IMR-90 (cell line): ENCODE measurements around the gene PEAK1. TPM values are rescaled to one million over a fixed set of nuclear protein-coding genes. Genes with fewer than 3 reads are reported as not detected.

Experiments used
- ATAC-seq: fragments of 200-7000 bp; cut with Tn5 transposase; 2 replicates; pipeline ENCODE4 v1.9.1; 2020; ENCODE audit warnings: low read depth, mild to moderate bottlenecking, moderate library complexity
- BruUV-seq: library from RNA; stranded (reverse); fragments of 400-500 nt; replicated peaks from 2 replicates; lab custom pipeline; 2021; lab: Mats Ljungman, UMichigan
- CTCF ChIA-PET: fragments of 300-600 bp; formaldehyde crosslinking; extraction: SDS; loops from one replicate; lab custom pipeline; 2021; ENCODE audit warnings: antibody characterized with exemption; lab: Yijun Ruan, JAX
- POLR2A ChIA-PET: fragments of 300-600 bp; sonication (Branson Sonifier 250); formaldehyde crosslinking; loops from one replicate; lab custom pipeline; 2022; ENCODE audit warnings: antibody characterized with exemption; ENCODE audit not compliant: unreplicated experiment; lab: Charles Lee
- DNase-seq: peaks from one replicate; pipeline ENCODE4 v3.0.0; 2013
- H2AFZ ChIP-seq: replicated peaks from 2 replicates; pipeline ENCODE3; 2013; ENCODE audit warnings: low read length, mild to moderate bottlenecking; ENCODE audit not compliant: poor library complexity
- H2AK5ac ChIP-seq: 2 replicates; pipeline ENCODE4 v1.6.1; 2013; ENCODE audit warnings: low read depth, low read length, inconsistent platforms
- H2AK9ac ChIP-seq: replicated peaks from 2 replicates; pipeline ENCODE3; 2013; ENCODE audit warnings: mild to moderate bottlenecking, low read depth, low read length, moderate library complexity; ENCODE audit not compliant: poor library complexity
- H2BK120ac ChIP-seq: 2 replicates; pipeline ENCODE4 v1.6.1; 2013; ENCODE audit warnings: low read depth, low read length, inconsistent platforms
- H2BK15ac ChIP-seq: 3 replicates; pipeline ENCODE4 v1.6.1; 2013; ENCODE audit warnings: low read depth, low read length, inconsistent platforms
- H2BK20ac ChIP-seq: 2 replicates; pipeline ENCODE4 v1.6.1; 2013; ENCODE audit warnings: low read depth, mild to moderate bottlenecking, inconsistent platforms, low read length, moderate library complexity
- H2BK5ac ChIP-seq: 2 replicates; pipeline ENCODE4 v1.6.1; 2013; ENCODE audit warnings: mild to moderate bottlenecking, low read depth, low read length, inconsistent platforms; ENCODE audit not compliant: poor library complexity, severe bottlenecking
- H3K14ac ChIP-seq: replicated peaks from 2 replicates; pipeline ENCODE4 v1.6.1; 2013; ENCODE audit warnings: low read depth, low read length, inconsistent platforms
- H3K18ac ChIP-seq: 2 replicates; pipeline ENCODE4 v1.6.1; 2013; ENCODE audit warnings: low read depth, low read length, control low read depth
- H3K23ac ChIP-seq: 2 replicates; pipeline ENCODE4 v1.6.1; 2013; ENCODE audit warnings: low read depth, low read length, inconsistent platforms
- H3K27ac ChIP-seq: 2 replicates; pipeline ENCODE4 v1.5.1; 2013; ENCODE audit warnings: mild to moderate bottlenecking, control low read depth, low read length; ENCODE audit not compliant: insufficient read depth
- H3K27me3 ChIP-seq: 2 replicates; pipeline ENCODE4 v1.6.1; 2013; ENCODE audit warnings: low read length; ENCODE audit not compliant: control insufficient read depth, insufficient read depth
- H3K36me3 ChIP-seq: 2 replicates; pipeline ENCODE4 v1.6.1; 2013; ENCODE audit warnings: low read length, mixed read lengths; ENCODE audit not compliant: control insufficient read depth, insufficient read depth
- H3K4ac ChIP-seq: 2 replicates; pipeline ENCODE4 v1.6.1; 2013; ENCODE audit warnings: low read depth, low read length, inconsistent platforms
- H3K4me1 ChIP-seq: 2 replicates; pipeline ENCODE4 v1.6.1; 2013; ENCODE audit warnings: low read length, mixed read lengths; ENCODE audit not compliant: control insufficient read depth, insufficient read depth
- H3K4me2 ChIP-seq: 2 replicates; pipeline ENCODE4 v1.6.1; 2013; ENCODE audit warnings: low read depth, mild to moderate bottlenecking, control low read depth, low read length, moderate library complexity
- H3K4me3 ChIP-seq: 2 replicates; pipeline ENCODE4 v1.5.1; 2013; ENCODE audit warnings: low read depth, mild to moderate bottlenecking, control low read depth, low read length, moderate library complexity; ENCODE audit not compliant: insufficient read depth
- H3K56ac ChIP-seq: 2 replicates; pipeline ENCODE4 v1.6.1; 2013; ENCODE audit warnings: low read length, inconsistent platforms; ENCODE audit not compliant: insufficient read depth; ENCODE audit errors: extremely low read depth
- H3K79me1 ChIP-seq, 2 experiments: 2 replicates each; pipeline ENCODE4 v1.6.1; 2013; ENCODE audit warnings: low read length in 2 of 2, inconsistent platforms in 1 of 2, low read depth in 1 of 2
- H3K9ac ChIP-seq: 2 replicates; pipeline ENCODE4 v1.6.1; 2013; ENCODE audit warnings: low read depth, low read length, control low read depth
- H3K9me1 ChIP-seq: 2 replicates; pipeline ENCODE4 v1.6.1; 2013; ENCODE audit warnings: low read length, inconsistent platforms; ENCODE audit not compliant: insufficient read depth
- H3K9me3 ChIP-seq: 2 replicates; pipeline ENCODE4 v1.6.1; 2013; ENCODE audit warnings: low read length; ENCODE audit not compliant: control insufficient read depth, insufficient read depth
- H4K20me1 ChIP-seq: 2 replicates; pipeline ENCODE4 v1.6.1; 2013; ENCODE audit warnings: low read length, inconsistent platforms; ENCODE audit not compliant: insufficient read depth
- H4K5ac ChIP-seq: 2 replicates; pipeline ENCODE4 v1.6.1; 2013; ENCODE audit warnings: mild to moderate bottlenecking, low read depth, low read length, control low read depth
- H4K8ac ChIP-seq, 2 experiments: 2 replicates each; pipeline ENCODE4 v1.6.1; 2013; ENCODE audit warnings: low read depth in 2 of 2, low read length in 2 of 2, control low read depth in 1 of 2, inconsistent platforms in 1 of 2
- H4K91ac ChIP-seq: 2 replicates; pipeline ENCODE4 v1.6.1; 2013; ENCODE audit warnings: low read depth, low read length, inconsistent platforms; ENCODE audit not compliant: insufficient read depth
- CEBPB ChIP-seq: IDR thresholded peaks from 2 replicates; pipeline ENCODE4 v1.6.1; 2012; ENCODE audit warnings: low read depth, low read length, improper control_type of control experiment
- CHD1 ChIP-seq: IDR thresholded peaks from 2 replicates; pipeline ENCODE4 v1.6.1; 2012; ENCODE audit warnings: low read depth, low read length, improper control_type of control experiment
- RCOR1 ChIP-seq: IDR thresholded peaks from 2 replicates; pipeline ENCODE4 v1.6.1; 2012; ENCODE audit warnings: mild to moderate bottlenecking, low read length, improper control_type of control experiment; ENCODE audit not compliant: insufficient replicate concordance
- SMC3 ChIP-seq: fragments of 150-350 bp; IDR thresholded peaks from 2 replicates; pipeline ENCODE4 v1.6.1; 2016; ENCODE audit warnings: low read depth, mild to moderate bottlenecking, antibody characterized with exemption, low read length, moderate library complexity
- WGBS, 2 experiments: methylation state at CpG; one replicate each; pipeline versions ENCODE4 v1.1.5 to v1.1.7; 2013; ENCODE audit warnings: missing lambda C conversion rate in 2 of 2; ENCODE audit not compliant: insufficient read length in 1 of 2; ENCODE audit errors: extremely low coverage in 2 of 2; 5-methylcytosine and 5-hydroxymethylcytosine counted together
- dilution Hi-C: fragments of 300-500 bp; cut with HindIII; formaldehyde crosslinking; loops from one replicate; pipeline ENCODE4 v1.14.3; 2018; ENCODE audit warnings: low sequenced_read_pairs; ENCODE audit not compliant: unreplicated experiment
- in situ Hi-C: fragments of 300-500 bp; cut with MboI; formaldehyde crosslinking; loops from 3 replicates; pipeline ENCODE4 v1.14.3; 2019; ENCODE audit warnings: low sequenced_read_pairs, inconsistent platforms, mixed read lengths
- intact Hi-C: fragments of 100-400 bp; cut with micrococcal nuclease; formaldehyde crosslinking; loops from 2 replicates; pipeline ENCODE4 v1.10.0; 2022
- polyA plus RNA-seq, 3 experiments: library from polyadenylated mRNA; depleted of rRNA; stranded (reverse); fragments of >200 nt; gene quantifications; 2 replicates each; pipeline ENCODE4 v1.2.3, GENCODE V29; 2012; ENCODE audit warnings: low replicate concordance in 1 of 3
- total RNA-seq: library from RNA; depleted of rRNA; stranded (reverse); fragments of >200 nt; gene quantifications from 2 replicates; pipeline ENCODE4 v1.2.3, GENCODE V29; 2012
- TF ChIP-seq, protein P1 (sequence below): fragments of 150-350 bp; IDR thresholded peaks from 2 replicates; pipeline ENCODE4 v1.6.1; 2016; ENCODE audit warnings: low read depth, mild to moderate bottlenecking, low read length, moderate library complexity, borderline replicate concordance

The PEAK1 gene
- total and polyA plus RNA-seq, 2 of the 4 experiments (the other 2 are of a cell fraction) = 21.5 to 43.9 TPM

DNA sequence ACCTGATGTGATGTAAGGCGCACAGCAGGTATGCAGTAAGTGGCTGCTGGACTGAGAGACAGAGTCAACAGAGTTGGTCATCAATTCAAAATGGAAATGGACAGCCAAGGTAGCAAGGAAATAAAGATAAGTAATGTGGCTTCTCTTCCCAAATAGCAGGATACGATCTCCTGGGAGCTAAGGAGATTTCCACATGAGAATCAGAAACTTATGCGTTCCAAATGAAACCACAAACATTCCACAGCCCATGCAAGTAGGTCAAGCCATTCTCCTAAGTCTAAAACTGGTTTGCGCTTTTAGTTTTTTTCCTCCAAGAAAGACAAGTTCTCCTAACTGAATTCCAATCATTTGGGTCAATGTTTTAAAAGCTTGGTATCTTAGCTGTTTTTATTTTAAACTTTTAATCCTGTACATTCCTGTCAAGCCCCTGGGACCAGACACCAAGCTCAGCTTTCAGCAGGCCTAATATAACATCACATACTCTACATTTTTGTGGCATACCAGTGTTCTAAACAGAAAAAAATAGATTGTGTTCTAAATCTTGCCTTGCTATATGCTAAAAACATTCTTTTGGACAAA is 275.3 kb downstream of the PEAK1 start:
- H3K14ac ChIP-seq = peak overlapping the region; percentile 98
- no peaks in the 10 kb centered on the region for H3K27me3 ChIP-seq
- WGBS, 2 experiments = no CpG with 5 or more reads among the region's 4 CpGs
- H2AFZ ChIP-seq = no peak overlapping the region
- no peak overlapping the region for H3K4me3 ChIP-seq
- peak overlapping the region; percentile 99 for H2AK5ac ChIP-seq
- H3K9me3 ChIP-seq = no peaks in the 10 kb centered on the region
- peak overlapping the region; percentile 99 for H3K4ac ChIP-seq
- dilution Hi-C loops = no loop called here
- intact Hi-C loops = no loop called here
- peak overlapping the region; percentile 91 to 99 for H4K8ac ChIP-seq
- H2BK15ac ChIP-seq = peak overlapping the region; percentile 97
- H2BK20ac ChIP-seq = peak overlapping the region; percentile 99
- H2BK120ac ChIP-seq = peak overlapping the region; percentile 98
- H3K9me1 ChIP-seq = peaks cover 9% of the 10 kb centered on the region
- peak overlapping the region; percentile 95 for H3K23ac ChIP-seq
- H3K79me1 ChIP-seq = peaks cover 21 to 43% of the 10 kb centered on the region in 2 experiments
- H3K56ac ChIP-seq = peak overlapping the region; percentile 98
- ChIA-PET POLR2A (no interaction called here), CTCF (interaction anchor here (0.5 to 1.0 kb wide), 6 partner anchors 34 to 399 kb away, joined by 3 to 5 read pairs (median 4); no protein-coding TSS in a partner anchor)
- H3K18ac ChIP-seq = peak overlapping the region; percentile 100
- peak overlapping the region; percentile 100 for H3K27ac ChIP-seq
- TF ChIP-seq SMC3 = no peak
- TF ChIP-seq, protein P1, sequence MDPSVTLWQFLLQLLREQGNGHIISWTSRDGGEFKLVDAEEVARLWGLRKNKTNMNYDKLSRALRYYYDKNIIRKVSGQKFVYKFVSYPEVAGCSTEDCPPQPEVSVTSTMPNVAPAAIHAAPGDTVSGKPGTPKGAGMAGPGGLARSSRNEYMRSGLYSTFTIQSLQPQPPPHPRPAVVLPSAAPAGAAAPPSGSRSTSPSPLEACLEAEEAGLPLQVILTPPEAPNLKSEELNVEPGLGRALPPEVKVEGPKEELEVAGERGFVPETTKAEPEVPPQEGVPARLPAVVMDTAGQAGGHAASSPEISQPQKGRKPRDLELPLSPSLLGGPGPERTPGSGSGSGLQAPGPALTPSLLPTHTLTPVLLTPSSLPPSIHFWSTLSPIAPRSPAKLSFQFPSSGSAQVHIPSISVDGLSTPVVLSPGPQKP = no peak
- TF ChIP-seq CEBPB = peak; percentile 48; the same call in 1 of the 2 replicates
- no peak for TF ChIP-seq CHD1
- no peak for TF ChIP-seq RCOR1
- peaks cover 5% of the 10 kb centered on the region; the same call in 1 of the 2 replicates for H4K20me1 ChIP-seq
- H3K4me1 ChIP-seq = peaks cover 25% of the 10 kb centered on the region
- peak overlapping the region; percentile 100 for H2BK5ac ChIP-seq
- in situ Hi-C loops = no loop called here
- ATAC-seq (peak; percentile 92), DNase-seq (peak; percentile 97)
- peak overlapping the region; percentile 94 for H3K4me2 ChIP-seq
- peaks cover 3% of the 10 kb centered on the region; the same call in 1 of the 2 replicates for H3K36me3 ChIP-seq
- peak overlapping the region; percentile 99 for H4K91ac ChIP-seq
- no TSS peak for BruUV-seq
- peak overlapping the region; percentile 63 for H2AK9ac ChIP-seq
- H3K9ac ChIP-seq = peak overlapping the region; percentile 77
- H4K5ac ChIP-seq = peak overlapping the region; percentile 99
